Forelimb muscle (tissue), 1 donor: ENCODE data around the gene CLASRP. TPM values are rescaled to one million over a fixed set of nuclear protein-coding genes. Genes with fewer than 3 reads are reported as not detected.

ENCODE experiments used
- DNase-seq: peaks from one replicate; pipeline ENCODE4 v3.0.0-alpha.2; 2013; ENCODE audit warnings: low read depth
- polyA plus RNA-seq: library from polyadenylated mRNA; unstranded; fragments of 120-200 nt; gene quantifications from one replicate; pipeline ENCODE4 v1.2.1, GENCODE V29; 2013; ENCODE audit not compliant: insufficient read length

CLASRP gene
- polyA plus RNA-seq, 1 donor = 48.8 TPM

GRCh38 chr19:45061965-45062364 is 23.1 kb downstream of the CLASRP start:
- DNase-seq = no peak

- DNase-seq = no peak
Measured at GRCh38 chr19:45063851-45064801, 25.3 kb downstream of the CLASRP start.

GRCh38 chr19:45066921-45067661 is 28.2 kb downstream of the CLASRP start:
- DNase-seq = no peak

GRCh38 chr19:45068041-45068440 is 29.2 kb downstream of the CLASRP start:
- DNase-seq = no peak

GRCh38 chr19:45069056-45069455 is 30.2 kb downstream of the CLASRP start:
- no peak for DNase-seq

GRCh38 chr19:45070214-45070613 is 31.4 kb downstream of the CLASRP start:
- DNase-seq = no peak

- no peak for DNase-seq
Measured at GRCh38 chr19:45070861-45071544, 32.2 kb downstream of the CLASRP start.

- no peak for DNase-seq
Measured at GRCh38 chr19:45071545-45071938, 32.7 kb downstream of the CLASRP start.

GRCh38 chr19:45071969-45072790 is 33.3 kb downstream of the CLASRP start:
- DNase-seq = no peak

- no peak for DNase-seq
Measured at GRCh38 chr19:45074744-45075300, 36.0 kb downstream of the CLASRP start.

- no peak for DNase-seq
Measured at GRCh38 chr19:45075301-45076028, 36.6 kb downstream of the CLASRP start.

GRCh38 chr19:45076029-45076850 is 37.4 kb downstream of the CLASRP start, which contains the start of gene ZNF296:
Gene ZNF296 (minus strand): TSS chr19:45076478. CDS start chr19:45076373, 105 bp downstream.
- DNase-seq = no peak

GRCh38 chr19:45076851-45077730 is 38.2 kb downstream of the CLASRP start:
- DNase-seq = no peak

GRCh38 chr19:45078390-45079062 is 39.7 kb downstream of the CLASRP start:
- no peak for DNase-seq

GRCh38 chr19:45079063-45079910 is 40.4 kb downstream of the CLASRP start, which contains the start of gene GEMIN7:
Gene GEMIN7 (plus strand): TSS chr19:45079260. CDS start chr19:45090115, 10,855 bp downstream.
- no peak for DNase-seq

- no peak for DNase-seq
Measured at GRCh38 chr19:45079911-45080370, 41.1 kb downstream of the CLASRP start.
